A549 (cell line): ENCODE data around the gene PLAAT1. TPM values are rescaled to one million over a fixed set of nuclear protein-coding genes. Genes with fewer than 3 reads are reported as not detected.

Source experiments
- ATAC-seq, 2 experiments: fragments of 200-7000 bp in 1 of 2; fragments of >200 bp in 1 of 2; cut with Nextera tagmentation in 1 of 2; cut with Tn5 transposase in 1 of 2; 3 replicates each; pipeline versions ENCODE4 v1.8.0 to v1.9.1; 2018 to 2020; ENCODE audit warnings: mild to moderate bottlenecking in 1 of 2, moderate library complexity in 1 of 2
- CTCF ChIA-PET: fragments of 300-600 bp; sonication (Branson Sonifier 250); formaldehyde crosslinking; extraction: SDS; loops from one replicate; lab custom pipeline; 2021; ENCODE audit warnings: antibody characterized with exemption, inconsistent platforms; lab: Yijun Ruan, JAX
- POLR2A ChIA-PET: fragments of 350-600 bp; formaldehyde crosslinking; extraction: SDS; loops from one replicate; lab custom pipeline; 2021; ENCODE audit warnings: antibody characterized with exemption, inconsistent platforms; lab: Yijun Ruan, JAX
- DNase-seq, 2 experiments: peaks; one replicate each; pipeline versions ENCODE4 v3.0.0 to v3.0.0-alpha.2; 2011 to 2016; ENCODE audit warnings: low read depth in 1 of 2, low spot score in 1 of 2
- FAIRE-seq: peaks from 2 replicates; lab custom pipeline; 2011; peaks lifted over from hg19 to GRCh38; lab: Jason Lieb, UNC
- H3K27ac ChIP-seq, 2 experiments: fragments of >200 bp; sonication (Bioruptor Twin); formaldehyde crosslinking; 3 replicates each; pipeline ENCODE4 v1.5.1; 2016 to 2017
- H3K4me1 ChIP-seq: fragments of >200 bp; sonication (Bioruptor Twin); formaldehyde crosslinking; 3 replicates; pipeline ENCODE4 v1.6.1; 2016
- H3K4me2 ChIP-seq: fragments of >200 bp; sonication (Bioruptor Twin); formaldehyde crosslinking; 3 replicates; pipeline ENCODE4 v1.6.1; 2016
- H3K4me3 ChIP-seq: fragments of >200 bp; sonication (Bioruptor Twin); formaldehyde crosslinking; 3 replicates; pipeline ENCODE4 v1.5.1; 2016
- H3K9me3 ChIP-seq: fragments of >200 bp; sonication (Bioruptor Twin); formaldehyde crosslinking; 3 replicates; pipeline ENCODE4 v1.6.1; 2016
- CBX8 ChIP-seq: fragments of 200-600 bp; sonication (generic); IDR thresholded peaks from 2 replicates; pipeline ENCODE4 v1.6.1; 2016
- CHD4 ChIP-seq: fragments of 200-600 bp; sonication (generic); IDR thresholded peaks from 2 replicates; pipeline ENCODE4 v1.6.1; 2016; ENCODE audit warnings: antibody characterized with exemption, mild to moderate bottlenecking, borderline replicate concordance
- EHMT2 ChIP-seq: fragments of 200-600 bp; sonication (generic); IDR thresholded peaks from 2 replicates; pipeline ENCODE4 v1.6.1; 2016; ENCODE audit warnings: antibody characterized with exemption, low read depth, mild to moderate bottlenecking, moderate library complexity
- EP300 ChIP-seq, 2 experiments: fragments of >200 bp; sonication (Bioruptor Twin); formaldehyde crosslinking; IDR thresholded peaks; 2 replicates in 1 of 2; 3 replicates in 1 of 2; pipeline ENCODE4 v1.6.1; 2016 to 2017
- FOSL2 ChIP-seq, 2 experiments: fragments of 450-650 bp in 1 of 2; fragments of >200 bp in 1 of 2; sonication (Bioruptor Twin) in 1 of 2; formaldehyde crosslinking; IDR thresholded peaks; 2 replicates each; pipeline versions ENCODE4 v1.5.0 to v1.6.1; 2016 to 2020; ENCODE audit warnings: mild to moderate bottlenecking in 1 of 2, moderate library complexity in 1 of 2
- FOXS1 ChIP-seq: fragments of 250-450 bp; sonication (Bioruptor Pico); IDR thresholded peaks from 2 replicates; pipeline ENCODE4 v1.5.0; 2020; ENCODE audit warnings: mild to moderate bottlenecking, moderate library complexity
- GATA3 ChIP-seq: IDR thresholded peaks from 2 replicates; pipeline ENCODE4 v1.6.1; 2012; ENCODE audit warnings: borderline replicate concordance
- HDAC2 ChIP-seq: fragments of 200-600 bp; sonication (generic); IDR thresholded peaks from 2 replicates; pipeline ENCODE4 v1.6.1; 2016
- HEYL ChIP-seq: fragments of 250-450 bp; sonication (Bioruptor Pico); IDR thresholded peaks from 2 replicates; pipeline ENCODE4 v1.8.0; 2021; ENCODE audit warnings: mild to moderate bottlenecking, moderate library complexity
- HOXA7 ChIP-seq: fragments of 250-450 bp; sonication (Bioruptor Pico); IDR thresholded peaks from 2 replicates; pipeline ENCODE4 v1.5.0; 2020; ENCODE audit warnings: mild to moderate bottlenecking, moderate library complexity
- HOXB13 ChIP-seq: fragments of 250-450 bp; sonication (Bioruptor Pico); IDR thresholded peaks from 2 replicates; pipeline ENCODE4 v1.5.0; 2020; ENCODE audit warnings: low read depth, mild to moderate bottlenecking, moderate library complexity
- KDM1A ChIP-seq: fragments of 200-600 bp; sonication (generic); IDR thresholded peaks from 2 replicates; pipeline ENCODE4 v1.6.1; 2016; ENCODE audit warnings: low read depth, mild to moderate bottlenecking
- KDM5A ChIP-seq: fragments of 200-600 bp; sonication (generic); IDR thresholded peaks from 2 replicates; pipeline ENCODE4 v1.6.1; 2016; ENCODE audit warnings: antibody characterized with exemption, mild to moderate bottlenecking
- MAFK ChIP-seq: fragments of 450-650 bp; IDR thresholded peaks from 2 replicates; pipeline ENCODE4 v1.6.1; 2014; ENCODE audit not compliant: partially characterized antibody
- MYC ChIP-seq: IDR thresholded peaks from 2 replicates; pipeline ENCODE4 v1.6.1; 2012; ENCODE audit warnings: mild to moderate bottlenecking, inconsistent platforms, low read length, improper control_type of control experiment, borderline replicate concordance
- POLR2A ChIP-seq: IDR thresholded peaks from 2 replicates; pipeline ENCODE4 v1.6.1; 2012; ENCODE audit warnings: mild to moderate bottlenecking, low read length
- RCOR1 ChIP-seq: fragments of 150-350 bp; IDR thresholded peaks from 2 replicates; pipeline ENCODE4 v1.6.1; 2014; ENCODE audit warnings: antibody characterized with exemption, low read length, low read depth
- RFX5 ChIP-seq: fragments of 450-650 bp; IDR thresholded peaks from 2 replicates; pipeline ENCODE4 v1.7.1; 2014; ENCODE audit warnings: antibody characterized with exemption, mild to moderate bottlenecking, moderate library complexity
- SMC3 ChIP-seq: fragments of >200 bp; sonication (Bioruptor Twin); formaldehyde crosslinking; IDR thresholded peaks from 3 replicates; pipeline ENCODE4 v1.6.1; 2018; ENCODE audit warnings: inconsistent platforms
- TFCP2L1 ChIP-seq: fragments of 250-450 bp; sonication (Bioruptor Pico); IDR thresholded peaks from 2 replicates; pipeline ENCODE4 v1.5.0; 2021; ENCODE audit warnings: mild to moderate bottlenecking
- ZNF302 ChIP-seq: fragments of 250-450 bp; sonication (Bioruptor Pico); IDR thresholded peaks from 2 replicates; pipeline ENCODE4 v1.9.0; 2021; ENCODE audit warnings: inconsistent platforms, mild to moderate bottlenecking, moderate library complexity
- WGBS: methylation state at CpG from one replicate; pipeline ENCODE4 v1.1.6; 2017; ENCODE audit errors: missing lambda C conversion rate; 5-methylcytosine and 5-hydroxymethylcytosine counted together
- polyA plus RNA-seq, 4 experiments: library from polyadenylated mRNA; depleted of rRNA in 3 of 4; stranded (reverse); fragments of >200 nt; fragmentation: RNase III in 1 of 4; extraction: RNeasy Plus Mini Kit Qiagen cat#74134 plus additional on column Dnase treatment in 1 of 4; gene quantifications; 2 replicates in 3 of 4; 3 replicates in 1 of 4; pipeline ENCODE4 v1.2.3, GENCODE V29; 2011 to 2017
- TF ChIP-seq, protein P1 (sequence below): IDR thresholded peaks from 2 replicates; pipeline ENCODE4 v1.6.1; 2012
- TF ChIP-seq, protein P2 (sequence below): fragments of >200 bp; sonication (Bioruptor Twin); formaldehyde crosslinking; IDR thresholded peaks from 3 replicates; pipeline ENCODE4 v1.5.1; 2016
- TF ChIP-seq, protein P3 (sequence below): fragments of 200-600 bp; sonication (generic); IDR thresholded peaks from 2 replicates; pipeline ENCODE4 v1.6.1; 2016; ENCODE audit warnings: antibody characterized with exemption, mild to moderate bottlenecking, moderate library complexity

The PLAAT1 gene
- polyA plus RNA-seq, 2 of the 4 experiments (the other 2 are of a cell fraction), result 0.12 TPM; not detected in 1

DNA sequence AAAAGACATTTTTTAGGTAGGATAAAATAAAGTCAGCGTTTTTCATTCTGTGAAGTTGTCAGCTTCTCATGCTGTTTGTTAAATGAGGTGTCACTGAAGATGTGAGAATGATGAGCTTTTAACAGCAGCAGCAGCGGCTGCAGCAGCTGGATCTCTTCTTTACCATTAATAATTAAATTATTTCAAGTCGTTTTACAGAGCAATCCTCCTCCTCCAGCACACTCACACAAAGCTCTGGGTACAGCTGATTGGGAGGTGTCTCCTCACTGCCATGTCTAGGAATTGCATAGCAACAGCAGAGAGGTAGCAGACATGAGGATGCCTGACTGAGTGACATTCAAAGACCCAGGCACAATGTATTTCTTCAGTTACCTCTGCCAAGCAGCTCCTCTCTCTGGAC, 46.7 kb upstream of the PLAAT1 start:
- ATAC-seq (no peak), DNase-seq (no peak), FAIRE-seq (no peak)
- Histone ChIP-seq H3K27ac (no peak overlapping the region), H3K9me3 (no peaks in the 10 kb centered on the region), H3K4me1 (no peaks in the 10 kb centered on the region), H3K4me2 (no peak overlapping the region), H3K4me3 (no peak overlapping the region)
- WGBS, result 3% methylated on average over 3 of the region's 3 CpGs
- no peak for TF ChIP-seq EHMT2
- no peak for TF ChIP-seq HOXB13
- no peak for TF ChIP-seq KDM1A
- TF ChIP-seq, protein P1, sequence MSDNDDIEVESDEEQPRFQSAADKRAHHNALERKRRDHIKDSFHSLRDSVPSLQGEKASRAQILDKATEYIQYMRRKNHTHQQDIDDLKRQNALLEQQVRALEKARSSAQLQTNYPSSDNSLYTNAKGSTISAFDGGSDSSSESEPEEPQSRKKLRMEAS, result no peak
- TF ChIP-seq RFX5, result no peak
- TF ChIP-seq RCOR1, result no peak
- no peak for TF ChIP-seq POLR2A
- TF ChIP-seq CHD4, result no peak
- no peak for TF ChIP-seq CBX8
- no peak for TF ChIP-seq EP300 (IDR thresholded peaks at IDR 0.05)
- TF ChIP-seq MAFK, result no peak
- TF ChIP-seq, protein P2, sequence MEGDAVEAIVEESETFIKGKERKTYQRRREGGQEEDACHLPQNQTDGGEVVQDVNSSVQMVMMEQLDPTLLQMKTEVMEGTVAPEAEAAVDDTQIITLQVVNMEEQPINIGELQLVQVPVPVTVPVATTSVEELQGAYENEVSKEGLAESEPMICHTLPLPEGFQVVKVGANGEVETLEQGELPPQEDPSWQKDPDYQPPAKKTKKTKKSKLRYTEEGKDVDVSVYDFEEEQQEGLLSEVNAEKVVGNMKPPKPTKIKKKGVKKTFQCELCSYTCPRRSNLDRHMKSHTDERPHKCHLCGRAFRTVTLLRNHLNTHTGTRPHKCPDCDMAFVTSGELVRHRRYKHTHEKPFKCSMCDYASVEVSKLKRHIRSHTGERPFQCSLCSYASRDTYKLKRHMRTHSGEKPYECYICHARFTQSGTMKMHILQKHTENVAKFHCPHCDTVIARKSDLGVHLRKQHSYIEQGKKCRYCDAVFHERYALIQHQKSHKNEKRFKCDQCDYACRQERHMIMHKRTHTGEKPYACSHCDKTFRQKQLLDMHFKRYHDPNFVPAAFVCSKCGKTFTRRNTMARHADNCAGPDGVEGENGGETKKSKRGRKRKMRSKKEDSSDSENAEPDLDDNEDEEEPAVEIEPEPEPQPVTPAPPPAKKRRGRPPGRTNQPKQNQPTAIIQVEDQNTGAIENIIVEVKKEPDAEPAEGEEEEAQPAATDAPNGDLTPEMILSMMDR, result no peak
- ChIA-PET CTCF (interaction anchor here (1.0 kb wide), 1 partner anchor 154 kb away, joined by 4 read pairs; no protein-coding TSS in a partner anchor), POLR2A (no interaction called here)

DNA sequence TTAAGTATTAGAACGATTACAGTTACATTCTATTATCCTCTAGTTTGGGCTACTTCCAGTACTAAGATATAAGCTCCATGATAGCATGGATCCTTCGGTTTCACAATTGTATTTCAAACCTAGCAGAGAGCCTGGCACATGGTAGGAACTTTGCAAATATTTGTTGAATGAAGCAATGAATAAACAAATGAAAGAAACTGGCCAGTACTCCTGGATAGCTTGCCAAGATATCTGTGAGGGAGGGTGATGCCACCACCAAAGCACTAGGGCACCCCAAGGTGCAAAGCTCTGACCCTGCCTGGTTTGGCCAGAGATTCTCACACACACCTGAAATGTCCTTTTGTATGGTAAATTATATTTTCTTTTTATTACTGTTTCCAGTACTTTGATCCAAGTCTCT, 44.3 kb upstream of the PLAAT1 start:
- WGBS, result 2% methylated on average over 2 of the region's 2 CpGs
- no peak overlapping the region for H3K4me2 ChIP-seq
- ChIA-PET CTCF (no interaction called here), POLR2A (no interaction called here)
- no peak overlapping the region for H3K4me3 ChIP-seq
- H3K4me1 ChIP-seq, result no peaks in the 10 kb centered on the region
- ATAC-seq, result no peak
- no peaks in the 10 kb centered on the region for H3K9me3 ChIP-seq
- TF ChIP-seq MAFK (no peak), SMC3 (no peak), HDAC2 (no peak), ZNF302 (CRISPR knock-in tag) (no peak), HEYL (CRISPR knock-in tag) (no peak), HOXB13 (no peak), FOXS1 (CRISPR knock-in tag) (no peak), TFCP2L1 (CRISPR knock-in tag) (no peak), EP300 (IDR thresholded peaks at IDR 0.05) (no peak), GATA3 (no peak), HOXA7 (CRISPR knock-in tag) (no peak), FOSL2 (IDR thresholded peaks at IDR 0.05) (no peak), FOSL2 (CRISPR knock-in tag; IDR thresholded peaks at IDR 0.05) (no peak), CBX8 (no peak), MYC (no peak), KDM5A (no peak)
- TF ChIP-seq, protein P1, result no peak
- TF ChIP-seq, protein P3, sequence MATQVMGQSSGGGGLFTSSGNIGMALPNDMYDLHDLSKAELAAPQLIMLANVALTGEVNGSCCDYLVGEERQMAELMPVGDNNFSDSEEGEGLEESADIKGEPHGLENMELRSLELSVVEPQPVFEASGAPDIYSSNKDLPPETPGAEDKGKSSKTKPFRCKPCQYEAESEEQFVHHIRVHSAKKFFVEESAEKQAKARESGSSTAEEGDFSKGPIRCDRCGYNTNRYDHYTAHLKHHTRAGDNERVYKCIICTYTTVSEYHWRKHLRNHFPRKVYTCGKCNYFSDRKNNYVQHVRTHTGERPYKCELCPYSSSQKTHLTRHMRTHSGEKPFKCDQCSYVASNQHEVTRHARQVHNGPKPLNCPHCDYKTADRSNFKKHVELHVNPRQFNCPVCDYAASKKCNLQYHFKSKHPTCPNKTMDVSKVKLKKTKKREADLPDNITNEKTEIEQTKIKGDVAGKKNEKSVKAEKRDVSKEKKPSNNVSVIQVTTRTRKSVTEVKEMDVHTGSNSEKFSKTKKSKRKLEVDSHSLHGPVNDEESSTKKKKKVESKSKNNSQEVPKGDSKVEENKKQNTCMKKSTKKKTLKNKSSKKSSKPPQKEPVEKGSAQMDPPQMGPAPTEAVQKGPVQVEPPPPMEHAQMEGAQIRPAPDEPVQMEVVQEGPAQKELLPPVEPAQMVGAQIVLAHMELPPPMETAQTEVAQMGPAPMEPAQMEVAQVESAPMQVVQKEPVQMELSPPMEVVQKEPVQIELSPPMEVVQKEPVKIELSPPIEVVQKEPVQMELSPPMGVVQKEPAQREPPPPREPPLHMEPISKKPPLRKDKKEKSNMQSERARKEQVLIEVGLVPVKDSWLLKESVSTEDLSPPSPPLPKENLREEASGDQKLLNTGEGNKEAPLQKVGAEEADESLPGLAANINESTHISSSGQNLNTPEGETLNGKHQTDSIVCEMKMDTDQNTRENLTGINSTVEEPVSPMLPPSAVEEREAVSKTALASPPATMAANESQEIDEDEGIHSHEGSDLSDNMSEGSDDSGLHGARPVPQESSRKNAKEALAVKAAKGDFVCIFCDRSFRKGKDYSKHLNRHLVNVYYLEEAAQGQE, result no peak
- no peak for FAIRE-seq
- no peak overlapping the region for H3K27ac ChIP-seq
- DNase-seq, result no peak
